ENCODE measurements around the gene CLVS2. TPM values are rescaled to one million over a fixed set of nuclear protein-coding genes. Genes with fewer than 3 reads are reported as not detected.
A peak's percentile ranks its signal among the peaks of the same experiment; 100 is the strongest.

Gene CLVS2
- total and polyA plus RNA-seq, 7 donors, result 0.06 to 2.5 (median 0.11) TPM; not detected in 1

- DNase-seq (no peak), ATAC-seq (no peak)
- intact Hi-C loops (cut with DNase I), result no loop called here
- WGBS, 3 donors, result 20 to 28% (median 24%) methylated on average over 18 to 19 of the region's 19 CpGs
- Histone ChIP-seq H3K4me1 (no peaks in the 10 kb centered on the region), H3K27me3 (ENCODE audit: insufficient read depth in 3 of 3, low read length in 2 of 3) (peaks cover 0 to 63% (median 14%) of the 10 kb centered on the region in 3 donors), H3K9me3 (no peaks in the 10 kb centered on the region), H3K36me3 (ENCODE audit: insufficient read depth in 1 of 2, low read depth in 1 of 2) (no peaks in the 10 kb centered on the region), H3K27ac (no peak overlapping the region), H3K4me3 (peak overlapping the region; percentile 73)
- TF ChIP-seq CTCF (IDR thresholded peaks at IDR 0.05), result no peak
Observed at GRCh38 chr6:122996794-122997505, 915 bp downstream of the CLVS2 start.

- DNase-seq (no peak), ATAC-seq (no peak)
- Histone ChIP-seq H3K36me3 (ENCODE audit: insufficient read depth in 1 of 2, low read depth in 1 of 2) (no peaks in the 10 kb centered on the region), H3K9me3 (no peaks in the 10 kb centered on the region), H3K27ac (no peak overlapping the region), H3K27me3 (ENCODE audit: insufficient read depth in 3 of 3, low read length in 2 of 3) (peaks cover 0 to 61% (median 14%) of the 10 kb centered on the region in 3 donors), H3K4me3 (no peak overlapping the region), H3K4me1 (no peaks in the 10 kb centered on the region)
- intact Hi-C loops (cut with DNase I), result no loop called here
- WGBS, 3 donors, result 79 to 88% (median 83%) methylated on average over 13 of the region's 13 CpGs
- TF ChIP-seq CTCF (IDR thresholded peaks at IDR 0.05), result no peak
Observed at GRCh38 chr6:122997541-122998150, 1.6 kb downstream of the CLVS2 start.

- intact Hi-C loops (cut with DNase I), result no loop called here
- Histone ChIP-seq H3K27ac (no peak overlapping the region), H3K36me3 (ENCODE audit: insufficient read depth in 1 of 2, low read depth in 1 of 2) (no peaks in the 10 kb centered on the region), H3K27me3 (ENCODE audit: insufficient read depth in 3 of 3, low read length in 2 of 3) (peaks cover 0 to 54% (median 14%) of the 10 kb centered on the region in 3 donors), H3K4me1 (no peaks in the 10 kb centered on the region), H3K9me3 (no peaks in the 10 kb centered on the region), H3K4me3 (no peak overlapping the region)
- TF ChIP-seq CTCF (IDR thresholded peaks at IDR 0.05), result no peak
- ATAC-seq (no peak), DNase-seq (no peak)
- 59 to 69% (median 63%) methylated on average over 5 of the region's 5 CpGs for WGBS, 3 donors
Observed at GRCh38 chr6:122998403-122998975, 2.5 kb downstream of the CLVS2 start.

GRCh38 chr6:123000244-123000770 lies 4.3 kb downstream of the CLVS2 start:
- intact Hi-C loops (cut with DNase I), result no loop called here
- ATAC-seq, result no peak
- no peak overlapping the region for H3K27ac ChIP-seq
- no peak for DNase-seq
- peaks cover 0 to 37% (median 14%) of the 10 kb centered on the region in 3 donors for H3K27me3 ChIP-seq (ENCODE audit: insufficient read depth in 3 of 3, low read length in 2 of 3)
- H3K4me3 ChIP-seq, result no peak overlapping the region
- WGBS, 3 donors, result 43 to 46% (median 46%) methylated on average over 2 of the region's 2 CpGs
- no peak for TF ChIP-seq CTCF (IDR thresholded peaks at IDR 0.05)
- no peaks in the 10 kb centered on the region for H3K36me3 ChIP-seq (ENCODE audit: insufficient read depth in 1 of 2, low read depth in 1 of 2)
- no peaks in the 10 kb centered on the region for H3K4me1 ChIP-seq
- H3K9me3 ChIP-seq, result no peaks in the 10 kb centered on the region

All from psoas muscle (tissue), 8 donors.